Adrenal gland (tissue), 12 donors: ENCODE results near the gene RIMBP2. TPM values are rescaled to one million over a fixed set of nuclear protein-coding genes. Genes with fewer than 3 reads are reported as not detected.
A peak's percentile ranks its signal among the peaks of the same experiment; 100 is the strongest.

Experiments
- DNase-seq, 7 donors: peaks; one replicate each; pipeline ENCODE4 v3.0.0-alpha.2; 2019 to 2020
- H3K27ac ChIP-seq, 5 donors: fragments of 200-600 bp; sonication (generic) in 4 of 5; 1 replicate in 3 of 5; 2 replicates in 2 of 5; pipeline versions ENCODE4 v1.5.1 to v1.8.0; 2016 to 2020; ENCODE audit warnings: mild to moderate bottlenecking in 1 of 5
- H3K27me3 ChIP-seq: fragments of 200-600 bp; 2 replicates; pipeline ENCODE4 v1.8.0; 2021
- H3K36me3 ChIP-seq, 2 donors: fragments of 200-600 bp; replicated peaks in 1 of 2; 1 replicate in 1 of 2; 2 replicates in 1 of 2; pipeline versions ENCODE4 v1.5.1 to v1.8.0; 2018 to 2022
- H3K4me1 ChIP-seq, 2 donors: fragments of 200-600 bp; replicated peaks in 1 of 2; 1 replicate in 1 of 2; 2 replicates in 1 of 2; pipeline versions ENCODE4 v1.5.1 to v1.8.0; 2018 to 2021
- H3K4me3 ChIP-seq, 4 donors: fragments of 200-600 bp; sonication (generic) in 3 of 4; one replicate each; pipeline ENCODE4 v1.5.1; 2016 to 2018
- H3K9me3 ChIP-seq, 3 donors: fragments of 200-600 bp; sonication (generic) in 1 of 3; replicated peaks in 1 of 3; 1 replicate in 2 of 3; 2 replicates in 1 of 3; pipeline versions ENCODE4 v1.5.1 to v1.8.0; 2016 to 2021
- POLR2A ChIP-seq, 2 donors: fragments of 450-650 bp; IDR thresholded peaks; one replicate each; pipeline ENCODE4 v1.6.1; 2017; ENCODE audit warnings: antibody characterized with exemption in 2 of 2, mild to moderate bottlenecking in 2 of 2, moderate library complexity in 1 of 2
- WGBS, 4 donors: extraction: QIAGEN DNeasy Blood & Tissue Kit in 2 of 4; methylation state at CpG; one replicate each; pipeline versions ENCODE4 v1.1.5 to v1.1.7; 2013 to 2017; 5-methylcytosine and 5-hydroxymethylcytosine counted together
- intact Hi-C, 2 donors: fragments of 100-400 bp; cut with DNase I; formaldehyde crosslinking; loops; one replicate each; pipeline versions ENCODE4 v1.14.1 to v1.15.0; 2022 to 2023
- polyA plus RNA-seq, 3 donors: library from polyadenylated mRNA; stranded (reverse); fragments of 200-250 nt in 2 of 3; fragments of 350-450 nt in 1 of 3; fragmentation: Illumina TruSeq in 1 of 3; extraction: RNeasy Lipid Tissue Mini Kit (QIAGEN cat#74804) in 1 of 3; gene quantifications; one replicate each; pipeline ENCODE4 v1.2.3, GENCODE V29; 2013 to 2014
- total RNA-seq, 9 donors: library from RNA; depleted of rRNA in 4 of 9; stranded (reverse); fragments of >200 nt in 4 of 9; fragments of 120-200 nt in 1 of 9; fragmentation: NEBNext Ultra II Directional in 1 of 9; extraction: Animal tissue kit (Norgen Biotek cat#: 25700) in 1 of 9; gene quantifications; one replicate each; pipeline versions ENCODE4 v1.1.0 to v1.2.4, GENCODE V29; 2013 to 2023
- TF ChIP-seq, protein P1 (sequence below), 6 experiments: fragments of 450-650 bp in 4 of 6; fragments of 200-600 bp in 2 of 6; sonication (generic) in 1 of 6; IDR thresholded peaks; 1 replicate in 5 of 6; 2 replicates in 1 of 6; pipeline versions ENCODE4 v1.5.1 to v1.8.0; 2016 to 2021; ENCODE audit warnings: antibody characterized with exemption in 6 of 6, mild to moderate bottlenecking in 2 of 6, moderate library complexity in 1 of 6
- donor health status: healthy with polysubstance abuse.
- donor health status: Bipolar disorder and iron deficiency.
- donor health status: DM: yes; HTN: yes; CAD: no.
- donor health status: DM: no; HTN: no; CAD: no.
- donor health status: DM: no; HTN: no; CAD: no.
- donor health status: DM: yes; HTN: yes; CAD: no.

RIMBP2 gene
- total and polyA plus RNA-seq, 12 donors: 0.18 to 23.9 (median 6.3) TPM; not detected in 2

DNA sequence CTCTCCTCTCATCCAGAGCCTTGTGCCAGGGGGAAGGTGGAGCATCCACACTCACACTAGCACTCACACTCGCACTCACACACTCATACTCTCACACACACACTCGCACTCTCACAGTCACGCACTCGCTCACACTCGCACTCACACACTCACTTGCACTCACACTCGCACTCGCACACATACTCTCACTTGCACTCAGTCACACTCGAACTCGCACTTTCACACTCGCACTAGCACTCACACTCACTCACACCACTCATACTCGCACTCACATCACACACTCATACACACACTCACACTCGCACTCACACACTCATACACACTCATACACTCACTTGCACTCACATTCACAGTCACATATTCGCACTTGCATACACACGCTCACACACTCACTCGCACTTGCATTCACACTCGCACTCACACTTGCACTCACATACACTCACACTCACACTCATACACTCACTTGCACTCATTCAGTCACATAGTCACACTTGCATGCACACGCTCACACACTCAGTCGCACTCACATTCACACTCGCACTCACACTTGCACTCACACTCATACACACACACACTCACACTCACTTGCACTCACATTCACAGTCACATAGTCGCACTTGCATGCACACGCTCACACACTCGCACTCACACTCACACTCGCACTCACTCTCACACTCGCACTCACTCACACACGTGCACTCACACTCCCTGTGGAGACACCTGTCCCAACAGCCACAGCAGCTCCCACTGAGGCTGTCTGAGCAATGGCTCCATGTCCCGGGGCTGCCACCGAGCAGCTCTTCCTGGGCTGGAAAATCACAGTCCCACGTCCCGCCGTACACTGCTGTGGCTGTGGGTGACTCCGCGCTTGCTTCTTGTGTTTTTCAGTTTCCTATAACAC, 12.3 kb upstream of the RIMBP2 start:
- Histone ChIP-seq H3K4me1 (no peaks in the 10 kb centered on the region), H3K9me3 (no peaks in the 10 kb centered on the region), H3K27me3 (no peaks in the 10 kb centered on the region), H3K27ac (no peak overlapping the region), H3K4me3 (no peak overlapping the region), H3K36me3 (no peaks in the 10 kb centered on the region)
- 86 to 90% (median 88%) methylated on average over 32 of the region's 32 CpGs for WGBS, 4 donors
- intact Hi-C loops: no loop called here
- TF ChIP-seq POLR2A (IDR thresholded peaks at IDR 0.05): no peak
- TF ChIP-seq, protein P1, sequence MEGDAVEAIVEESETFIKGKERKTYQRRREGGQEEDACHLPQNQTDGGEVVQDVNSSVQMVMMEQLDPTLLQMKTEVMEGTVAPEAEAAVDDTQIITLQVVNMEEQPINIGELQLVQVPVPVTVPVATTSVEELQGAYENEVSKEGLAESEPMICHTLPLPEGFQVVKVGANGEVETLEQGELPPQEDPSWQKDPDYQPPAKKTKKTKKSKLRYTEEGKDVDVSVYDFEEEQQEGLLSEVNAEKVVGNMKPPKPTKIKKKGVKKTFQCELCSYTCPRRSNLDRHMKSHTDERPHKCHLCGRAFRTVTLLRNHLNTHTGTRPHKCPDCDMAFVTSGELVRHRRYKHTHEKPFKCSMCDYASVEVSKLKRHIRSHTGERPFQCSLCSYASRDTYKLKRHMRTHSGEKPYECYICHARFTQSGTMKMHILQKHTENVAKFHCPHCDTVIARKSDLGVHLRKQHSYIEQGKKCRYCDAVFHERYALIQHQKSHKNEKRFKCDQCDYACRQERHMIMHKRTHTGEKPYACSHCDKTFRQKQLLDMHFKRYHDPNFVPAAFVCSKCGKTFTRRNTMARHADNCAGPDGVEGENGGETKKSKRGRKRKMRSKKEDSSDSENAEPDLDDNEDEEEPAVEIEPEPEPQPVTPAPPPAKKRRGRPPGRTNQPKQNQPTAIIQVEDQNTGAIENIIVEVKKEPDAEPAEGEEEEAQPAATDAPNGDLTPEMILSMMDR (IDR thresholded peaks at IDR 0.05): no peak
- peak in 1 of 7 donors; percentile 39 for DNase-seq

DNA sequence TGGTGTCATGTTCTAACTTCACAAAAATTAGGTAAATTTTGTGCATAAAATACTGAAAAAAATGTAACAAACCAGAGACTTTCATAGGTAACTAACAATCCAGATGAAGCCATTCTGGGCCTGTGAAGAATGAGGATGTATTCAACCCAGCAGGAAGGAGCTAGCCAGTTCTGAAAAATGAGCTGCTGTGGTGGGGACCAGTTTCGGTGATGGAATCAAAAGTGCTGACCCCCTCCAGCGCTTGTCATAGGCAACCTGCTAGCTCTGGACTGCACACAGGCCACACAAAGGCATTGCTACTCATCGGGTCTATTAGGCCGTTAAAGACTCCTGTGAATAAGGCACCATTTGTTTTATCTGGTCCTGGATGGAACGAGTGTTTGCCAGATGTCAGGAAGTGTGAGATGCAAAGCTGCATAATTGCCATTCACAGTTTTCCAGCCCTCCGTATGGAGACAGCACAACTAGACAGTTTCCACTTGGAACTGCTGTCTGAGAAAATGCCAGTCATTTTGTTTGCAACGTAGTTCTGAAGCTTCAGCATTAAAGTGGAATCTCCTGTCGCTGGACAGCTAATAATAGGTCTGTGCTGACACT, 3.3 kb upstream of the RIMBP2 start:
- Histone ChIP-seq H3K4me3 (no peak overlapping the region), H3K27me3 (peaks cover 15% of the 10 kb centered on the region), H3K27ac (no peak overlapping the region), H3K4me1 (peaks cover 0 to 2% of the 10 kb centered on the region in 2 donors), H3K9me3 (no peaks in the 10 kb centered on the region), H3K36me3 (no peaks in the 10 kb centered on the region)
- TF ChIP-seq, protein P1 (IDR thresholded peaks at IDR 0.05): no peak
- TF ChIP-seq POLR2A (IDR thresholded peaks at IDR 0.05): no peak
- intact Hi-C loops: no loop called here
- peak in 1 of 7 donors; percentile 42 for DNase-seq
- WGBS, 4 donors: 37 to 60% (median 38%) methylated on average over 6 to 8 of the region's 8 CpGs

DNA sequence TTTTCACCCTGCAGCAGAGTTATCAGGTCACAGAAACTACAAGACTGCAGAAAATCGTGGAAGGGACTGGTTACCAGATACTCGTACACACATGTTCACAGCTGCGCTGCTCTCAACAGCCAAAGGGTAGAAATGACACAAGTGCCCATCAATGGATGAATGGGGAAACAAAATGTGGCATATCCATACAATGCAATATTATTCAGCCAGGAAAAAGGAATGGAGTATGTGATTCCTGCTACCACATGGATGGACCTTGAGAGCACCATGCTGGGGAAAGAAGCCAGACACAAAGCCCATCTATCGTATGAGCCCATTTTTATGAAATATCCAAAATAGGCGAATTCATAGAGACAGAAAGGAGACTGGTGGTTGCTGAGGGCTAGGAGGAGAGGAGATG, 1.7 kb upstream of the RIMBP2 start:
- no peak overlapping the region for H3K27ac ChIP-seq
- H3K4me3 ChIP-seq: no peak overlapping the region
- TF ChIP-seq, protein P1 (IDR thresholded peaks at IDR 0.05): no peak
- no peak for TF ChIP-seq POLR2A (IDR thresholded peaks at IDR 0.05)
- H3K36me3 ChIP-seq: no peaks in the 10 kb centered on the region
- no peak for DNase-seq
- no peaks in the 10 kb centered on the region for H3K9me3 ChIP-seq
- H3K27me3 ChIP-seq: peaks cover 15% of the 10 kb centered on the region
- intact Hi-C loops: no loop called here
- H3K4me1 ChIP-seq: peaks cover 0 to 4% of the 10 kb centered on the region in 2 donors
- 87 to 93% (median 89%) methylated on average over 5 of the region's 5 CpGs for WGBS, 4 donors

DNA sequence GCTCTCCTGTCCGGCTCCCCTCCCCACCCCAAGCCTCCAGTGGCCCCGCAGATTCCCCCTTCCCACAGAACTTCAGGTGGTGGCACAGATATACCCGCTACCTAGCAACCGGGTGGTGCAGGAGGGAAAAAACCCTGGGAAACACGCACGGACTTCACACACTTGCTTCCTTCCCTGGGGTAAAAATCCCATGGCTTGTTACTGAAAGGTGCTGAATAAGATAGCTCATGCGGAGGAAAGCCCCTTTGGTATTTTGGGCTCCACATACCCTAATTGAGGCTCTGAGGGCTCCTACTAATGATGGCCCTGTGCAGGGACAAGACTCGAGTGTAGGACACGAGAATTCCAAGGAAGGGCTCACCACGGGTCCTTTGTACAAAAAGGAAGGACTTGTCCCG, 869 bp upstream of the RIMBP2 start:
- 20 to 35% (median 23%) methylated on average over 4 to 11 of the region's 11 CpGs for WGBS, 4 donors

More for the DNA sequence above, 869 bp upstream of the RIMBP2 start:
- Histone ChIP-seq H3K4me1 (peaks cover 0 to 4% of the 10 kb centered on the region in 2 donors), H3K36me3 (no peaks in the 10 kb centered on the region), H3K27me3 (peaks cover 15% of the 10 kb centered on the region), H3K9me3 (no peaks in the 10 kb centered on the region), H3K27ac (no peak overlapping the region), H3K4me3 (no peak overlapping the region)
- peak in 1 of 7 donors; percentile 6 for DNase-seq
- intact Hi-C loops: no loop called here
- TF ChIP-seq POLR2A (IDR thresholded peaks at IDR 0.05): no peak
- TF ChIP-seq, protein P1 (IDR thresholded peaks at IDR 0.05): no peak
